HUES6 (cell line): ENCODE results near the gene UCP3.

Experiments used
- H3K27ac ChIP-seq: 2 replicates; pipeline ENCODE4 v1.7.0; 2013; ENCODE audit warnings: low read depth, mild to moderate bottlenecking, low read length, inconsistent platforms
- H3K27me3 ChIP-seq: 2 replicates; pipeline ENCODE4 v1.6.1; 2013; ENCODE audit warnings: low read length; ENCODE audit not compliant: control insufficient read depth, insufficient read depth
- H3K36me3 ChIP-seq: 2 replicates; pipeline ENCODE4 v1.6.1; 2013; ENCODE audit warnings: low read length; ENCODE audit not compliant: control insufficient read depth, insufficient read depth
- H3K4me1 ChIP-seq: 2 replicates; pipeline ENCODE4 v1.6.1; 2013; ENCODE audit warnings: low read length; ENCODE audit not compliant: control insufficient read depth, insufficient read depth
- H3K4me3 ChIP-seq: 2 replicates; pipeline ENCODE4 v1.5.1; 2013; ENCODE audit warnings: low read depth, low read length
- H3K9ac ChIP-seq: one replicate; pipeline ENCODE4 v1.6.1; 2013; ENCODE audit warnings: mild to moderate bottlenecking, low read length
- H3K9me3 ChIP-seq: 2 replicates; pipeline ENCODE4 v1.6.1; 2013; ENCODE audit warnings: low read depth, low read length; ENCODE audit not compliant: control insufficient read depth, insufficient read depth

Gene UCP3

GRCh38 chr11:74007691-74008372 lies 1.1 kb downstream of the UCP3 start:
- Histone ChIP-seq H3K27ac (no peak overlapping the region), H3K4me3 (no peak overlapping the region), H3K9ac (no peak overlapping the region), H3K27me3 (no peaks in the 10 kb centered on the region), H3K36me3 (peaks cover 3% of the 10 kb centered on the region; the same call in 1 of the 2 replicates), H3K4me1 (peaks cover 8% of the 10 kb centered on the region), H3K9me3 (no peaks in the 10 kb centered on the region)

- Histone ChIP-seq H3K36me3 (no peaks in the 10 kb centered on the region; the same call in 1 of the 2 replicates), H3K9me3 (no peaks in the 10 kb centered on the region), H3K4me1 (peaks cover 8% of the 10 kb centered on the region), H3K27me3 (no peaks in the 10 kb centered on the region), H3K9ac (no peak overlapping the region), H3K27ac (no peak overlapping the region), H3K4me3 (no peak overlapping the region)
Measured at GRCh38 chr11:74006743-74007304, 2.1 kb downstream of the UCP3 start.

- Histone ChIP-seq H3K27ac (no peak overlapping the region), H3K9me3 (no peaks in the 10 kb centered on the region), H3K9ac (no peak overlapping the region)
Measured at GRCh38 chr11:74005721-74006517, 3.0 kb downstream of the UCP3 start.

GRCh38 chr11:74004759-74005615 lies 3.9 kb downstream of the UCP3 start:
- Histone ChIP-seq H3K27me3 (no peaks in the 10 kb centered on the region), H3K4me1 (peaks cover 6% of the 10 kb centered on the region)

More at GRCh38 chr11:74005721-74006517, 3.0 kb downstream of the UCP3 start:
- Histone ChIP-seq H3K27me3 (no peaks in the 10 kb centered on the region), H3K4me3 (no peak overlapping the region), H3K36me3 (no peaks in the 10 kb centered on the region; the same call in 1 of the 2 replicates), H3K4me1 (peaks cover 8% of the 10 kb centered on the region)

GRCh38 chr11:74004046-74004695 lies 4.7 kb downstream of the UCP3 start:
- no peak overlapping the region for H3K9ac ChIP-seq
- H3K4me3 ChIP-seq = no peak overlapping the region
- H3K27ac ChIP-seq = no peak overlapping the region
- H3K4me1 ChIP-seq = 0 out of 2 replicates have a peak, but pooled peaks cover 6% of the 10 kb centered on the region
- no peaks in the 10 kb centered on the region; the same call in 1 of the 2 replicates for H3K36me3 ChIP-seq
- H3K9me3 ChIP-seq = no peaks in the 10 kb centered on the region
- H3K27me3 ChIP-seq = no peaks in the 10 kb centered on the region

More at GRCh38 chr11:74004759-74005615, 3.9 kb downstream of the UCP3 start:
- no peaks in the 10 kb centered on the region; the same call in 1 of the 2 replicates for H3K36me3 ChIP-seq
- no peak overlapping the region for H3K4me3 ChIP-seq
- no peak overlapping the region for H3K27ac ChIP-seq
- H3K9ac ChIP-seq = no peak overlapping the region
- H3K9me3 ChIP-seq = no peaks in the 10 kb centered on the region

- no peaks in the 10 kb centered on the region; the same call in 1 of the 2 replicates for H3K36me3 ChIP-seq
- H3K27ac ChIP-seq = no peak overlapping the region
- H3K9me3 ChIP-seq = no peaks in the 10 kb centered on the region
- H3K4me3 ChIP-seq = no peak overlapping the region
- H3K9ac ChIP-seq = no peak overlapping the region
- H3K27me3 ChIP-seq = no peaks in the 10 kb centered on the region
- 0 out of 2 replicates have a peak, but pooled peaks cover 6% of the 10 kb centered on the region for H3K4me1 ChIP-seq
Measured at GRCh38 chr11:74002832-74003231, 6.1 kb downstream of the UCP3 start.

GRCh38 chr11:74001822-74002286 lies 7.0 kb downstream of the UCP3 start:
- Histone ChIP-seq H3K27ac (no peak overlapping the region), H3K4me3 (no peak overlapping the region), H3K36me3 (no peaks in the 10 kb centered on the region; the same call in 1 of the 2 replicates), H3K27me3 (no peaks in the 10 kb centered on the region), H3K4me1 (0 out of 2 replicates have a peak, but pooled peaks cover 6% of the 10 kb centered on the region), H3K9ac (no peak overlapping the region), H3K9me3 (no peaks in the 10 kb centered on the region)

- no peak overlapping the region for H3K27ac ChIP-seq
- no peak overlapping the region for H3K9ac ChIP-seq
- H3K4me3 ChIP-seq = no peak overlapping the region
- H3K27me3 ChIP-seq = no peaks in the 10 kb centered on the region
- H3K4me1 ChIP-seq = 0 out of 2 replicates have a peak, but pooled peaks cover 6% of the 10 kb centered on the region
- H3K36me3 ChIP-seq = no peaks in the 10 kb centered on the region; the same call in 1 of the 2 replicates
- H3K9me3 ChIP-seq = no peaks in the 10 kb centered on the region
Measured at GRCh38 chr11:74000307-74001133, 8.4 kb downstream of the UCP3 start.

- Histone ChIP-seq H3K9me3 (no peaks in the 10 kb centered on the region), H3K27me3 (no peaks in the 10 kb centered on the region), H3K9ac (no peak overlapping the region), H3K36me3 (no peaks in the 10 kb centered on the region; the same call in 1 of the 2 replicates), H3K4me3 (no peak overlapping the region), H3K4me1 (0 out of 2 replicates have a peak, but pooled peaks cover 6% of the 10 kb centered on the region), H3K27ac (no peak overlapping the region)
Measured at GRCh38 chr11:73999581-74000306, 9.1 kb downstream of the UCP3 start.
